PFSK-1 (cell line): Measurements from ENCODE around the gene FCSK.

ENCODE experiments used
- FOXP2 ChIP-seq: optimal IDR thresholded peaks from 2 replicates; pipeline ENCODE3; 2011; ENCODE audit warnings: borderline replicate concordance, control low read depth, inconsistent platforms; ENCODE audit not compliant: insufficient read depth; ENCODE audit errors: extremely low read length, extremely low read depth
- POLR2AphosphoS5 ChIP-seq: IDR thresholded peaks from 2 replicates; pipeline ENCODE4 v1.6.1; 2012; ENCODE audit warnings: low read depth, mild to moderate bottlenecking, control low read depth, low read length, moderate library complexity
- REST ChIP-seq, 2 experiments: IDR thresholded peaks; 2 replicates each; pipeline versions ENCODE4 v1.6.1 to v1.8.0; 2011 to 2012; ENCODE audit warnings: low read depth in 2 of 2, low read length in 2 of 2, control low read depth in 1 of 2, inconsistent platforms in 1 of 2, mild to moderate bottlenecking in 1 of 2, moderate library complexity in 1 of 2; ENCODE audit not compliant: insufficient read depth in 1 of 2
- SIN3A ChIP-seq: IDR thresholded peaks from 2 replicates; pipeline ENCODE4 v1.6.1; 2012; ENCODE audit warnings: mild to moderate bottlenecking, low read length, moderate library complexity, borderline replicate concordance; ENCODE audit not compliant: insufficient read depth
- TAF1 ChIP-seq: IDR thresholded peaks from 2 replicates; pipeline ENCODE4 v1.6.1; 2012; ENCODE audit warnings: low read length, control low read depth, borderline replicate concordance; ENCODE audit not compliant: insufficient read depth

Gene FCSK

GRCh38 chr16:70442344-70442743 lies 12.1 kb upstream of the FCSK start:
- TF ChIP-seq REST (IDR thresholded peaks at IDR 0.05; ENCODE audit: insufficient read depth in 1 of 2, low read depth in 2 of 2, low read length in 2 of 2) (no peak), POLR2AphosphoS5 (no peak), FOXP2 (no peak), SIN3A (no peak), TAF1 (no peak)

GRCh38 chr16:70444249-70445063 lies 9.9 kb upstream of the FCSK start:
- TF ChIP-seq POLR2AphosphoS5 (no peak), TAF1 (no peak), SIN3A (no peak), REST (IDR thresholded peaks at IDR 0.05; ENCODE audit: insufficient read depth in 1 of 2, low read depth in 2 of 2, low read length in 2 of 2) (no peak), FOXP2 (no peak)

GRCh38 chr16:70448075-70448474 lies 6.3 kb upstream of the FCSK start:
- no peak for TF ChIP-seq TAF1
- TF ChIP-seq REST (IDR thresholded peaks at IDR 0.05; ENCODE audit: insufficient read depth in 1 of 2, low read depth in 2 of 2, low read length in 2 of 2) = no peak
- no peak for TF ChIP-seq POLR2AphosphoS5
- TF ChIP-seq SIN3A = no peak
- TF ChIP-seq FOXP2 = no peak

GRCh38 chr16:70453117-70453891 lies 1.1 kb upstream of the FCSK start:
- TF ChIP-seq SIN3A = no peak
- TF ChIP-seq REST (IDR thresholded peaks at IDR 0.05; ENCODE audit: insufficient read depth in 1 of 2, low read depth in 2 of 2, low read length in 2 of 2) = no peak
- TF ChIP-seq TAF1 = no peak
- no peak for TF ChIP-seq FOXP2
- no peak for TF ChIP-seq POLR2AphosphoS5
